ENCODE results near the gene MPHOSPH9. TPM values are rescaled to one million over a fixed set of nuclear protein-coding genes. Genes with fewer than 3 reads are reported as not detected.

The MPHOSPH9 gene
- total RNA-seq, 1 experiment from 2014 or later, result 44.9 TPM

- H3K9me3 ChIP-seq (ENCODE audit: control insufficient read depth in 1 of 2, insufficient read depth in 1 of 2, low read depth in 1 of 2, low read length in 2 of 2), result no peaks in the 10 kb centered on the region
- TF ChIP-seq ZFX (IDR thresholded peaks at IDR 0.05) (no peak), EZH2phosphoT487 (IDR thresholded peaks at IDR 0.05; ENCODE audit: borderline replicate concordance) (no peak), YY1 (IDR thresholded peaks at IDR 0.05; ENCODE audit: extremely low read depth, insufficient replicate concordance, low read depth, low read length) (no peak), EGR1 (IDR thresholded peaks at IDR 0.05; ENCODE audit: low read depth) (no peak), TCF7L2 (IDR thresholded peaks at IDR 0.05; ENCODE audit: borderline replicate concordance, extremely low read depth, insufficient read depth, insufficient read length) (no peak), POLR2A (IDR thresholded peaks at IDR 0.05; ENCODE audit: borderline replicate concordance, extremely low read depth, insufficient read depth, insufficient read length) (no peak), CEBPB (IDR thresholded peaks at IDR 0.05; ENCODE audit: low read depth) (no peak), SIN3A (IDR thresholded peaks at IDR 0.05; ENCODE audit: low read depth) (no peak), POLR2AphosphoS5 (IDR thresholded peaks at IDR 0.05; ENCODE audit: low read depth, low read length) (no peak), ELF1 (IDR thresholded peaks at IDR 0.05; ENCODE audit: borderline replicate concordance, low read depth) (no peak), CBX3 (IDR thresholded peaks at IDR 0.05; ENCODE audit: low read depth) (no peak), ZNF274 (IDR thresholded peaks at IDR 0.05; ENCODE audit: low read depth, low read length) (no peak), FOSL1 (IDR thresholded peaks at IDR 0.05; ENCODE audit: low read depth) (no peak), SP1 (IDR thresholded peaks at IDR 0.05; ENCODE audit: low read depth) (no peak), RAD21 (IDR thresholded peaks at IDR 0.05; ENCODE audit: low read depth) (no peak), ATF3 (IDR thresholded peaks at IDR 0.05) (no peak), JUND (IDR thresholded peaks at IDR 0.05) (no peak)
- TF ChIP-seq, protein P1, sequence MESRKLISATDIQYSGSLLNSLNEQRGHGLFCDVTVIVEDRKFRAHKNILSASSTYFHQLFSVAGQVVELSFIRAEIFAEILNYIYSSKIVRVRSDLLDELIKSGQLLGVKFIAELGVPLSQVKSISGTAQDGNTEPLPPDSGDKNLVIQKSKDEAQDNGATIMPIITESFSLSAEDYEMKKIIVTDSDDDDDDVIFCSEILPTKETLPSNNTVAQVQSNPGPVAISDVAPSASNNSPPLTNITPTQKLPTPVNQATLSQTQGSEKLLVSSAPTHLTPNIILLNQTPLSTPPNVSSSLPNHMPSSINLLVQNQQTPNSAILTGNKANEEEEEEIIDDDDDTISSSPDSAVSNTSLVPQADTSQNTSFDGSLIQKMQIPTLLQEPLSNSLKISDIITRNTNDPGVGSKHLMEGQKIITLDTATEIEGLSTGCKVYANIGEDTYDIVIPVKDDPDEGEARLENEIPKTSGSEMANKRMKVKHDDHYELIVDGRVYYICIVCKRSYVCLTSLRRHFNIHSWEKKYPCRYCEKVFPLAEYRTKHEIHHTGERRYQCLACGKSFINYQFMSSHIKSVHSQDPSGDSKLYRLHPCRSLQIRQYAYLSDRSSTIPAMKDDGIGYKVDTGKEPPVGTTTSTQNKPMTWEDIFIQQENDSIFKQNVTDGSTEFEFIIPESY (IDR thresholded peaks at IDR 0.05; ENCODE audit: extremely low read depth, insufficient replicate concordance, low read length), result no peak
- TF ChIP-seq, protein P2, sequence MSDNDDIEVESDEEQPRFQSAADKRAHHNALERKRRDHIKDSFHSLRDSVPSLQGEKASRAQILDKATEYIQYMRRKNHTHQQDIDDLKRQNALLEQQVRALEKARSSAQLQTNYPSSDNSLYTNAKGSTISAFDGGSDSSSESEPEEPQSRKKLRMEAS (IDR thresholded peaks at IDR 0.05), result no peak
- TF ChIP-seq, protein P3, sequence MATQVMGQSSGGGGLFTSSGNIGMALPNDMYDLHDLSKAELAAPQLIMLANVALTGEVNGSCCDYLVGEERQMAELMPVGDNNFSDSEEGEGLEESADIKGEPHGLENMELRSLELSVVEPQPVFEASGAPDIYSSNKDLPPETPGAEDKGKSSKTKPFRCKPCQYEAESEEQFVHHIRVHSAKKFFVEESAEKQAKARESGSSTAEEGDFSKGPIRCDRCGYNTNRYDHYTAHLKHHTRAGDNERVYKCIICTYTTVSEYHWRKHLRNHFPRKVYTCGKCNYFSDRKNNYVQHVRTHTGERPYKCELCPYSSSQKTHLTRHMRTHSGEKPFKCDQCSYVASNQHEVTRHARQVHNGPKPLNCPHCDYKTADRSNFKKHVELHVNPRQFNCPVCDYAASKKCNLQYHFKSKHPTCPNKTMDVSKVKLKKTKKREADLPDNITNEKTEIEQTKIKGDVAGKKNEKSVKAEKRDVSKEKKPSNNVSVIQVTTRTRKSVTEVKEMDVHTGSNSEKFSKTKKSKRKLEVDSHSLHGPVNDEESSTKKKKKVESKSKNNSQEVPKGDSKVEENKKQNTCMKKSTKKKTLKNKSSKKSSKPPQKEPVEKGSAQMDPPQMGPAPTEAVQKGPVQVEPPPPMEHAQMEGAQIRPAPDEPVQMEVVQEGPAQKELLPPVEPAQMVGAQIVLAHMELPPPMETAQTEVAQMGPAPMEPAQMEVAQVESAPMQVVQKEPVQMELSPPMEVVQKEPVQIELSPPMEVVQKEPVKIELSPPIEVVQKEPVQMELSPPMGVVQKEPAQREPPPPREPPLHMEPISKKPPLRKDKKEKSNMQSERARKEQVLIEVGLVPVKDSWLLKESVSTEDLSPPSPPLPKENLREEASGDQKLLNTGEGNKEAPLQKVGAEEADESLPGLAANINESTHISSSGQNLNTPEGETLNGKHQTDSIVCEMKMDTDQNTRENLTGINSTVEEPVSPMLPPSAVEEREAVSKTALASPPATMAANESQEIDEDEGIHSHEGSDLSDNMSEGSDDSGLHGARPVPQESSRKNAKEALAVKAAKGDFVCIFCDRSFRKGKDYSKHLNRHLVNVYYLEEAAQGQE (IDR thresholded peaks at IDR 0.05; ENCODE audit: low read depth), result no peak
Observed at GRCh38 chr12:123153906-123154305, 79.0 kb downstream of the MPHOSPH9 start.

More at GRCh38 chr12:123153906-123154305, 79.0 kb downstream of the MPHOSPH9 start:
- Histone ChIP-seq H3K36me3 (ENCODE audit: control insufficient read depth in 1 of 2, insufficient read depth in 2 of 2, low read length in 2 of 2) (peaks cover 0 to 6% of the 10 kb centered on the region in 2 experiments; a peak in 1 of 4 replicates), H3K9ac (ENCODE audit: low read length) (no peak overlapping the region), H3K27me3 (ENCODE audit: insufficient read depth, low read length) (no peaks in the 10 kb centered on the region), H3K4me2 (ENCODE audit: low read length) (no peak overlapping the region), H3K27ac (ENCODE audit: low read depth, low read length) (no peak overlapping the region), H4K20me1 (ENCODE audit: insufficient read depth) (no peaks in the 10 kb centered on the region), H3K9me2 (ENCODE audit: insufficient read depth) (no peaks in the 10 kb centered on the region), H3K79me2 (ENCODE audit: insufficient read depth, low read length) (peaks cover 6% of the 10 kb centered on the region; the same call in 1 of the 2 replicates), H2AFZ (ENCODE audit: low read depth, low read length, poor library complexity, severe bottlenecking) (no peak overlapping the region), H3K4me1 (ENCODE audit: control insufficient read depth in 1 of 2, insufficient read depth in 2 of 2, low read length in 2 of 2) (peaks cover 8 to 22% of the 10 kb centered on the region in 2 experiments; a peak in 3 of 4 replicates), H3K4me3 (replicated peaks in 1 of 2; ENCODE audit: low read depth in 1 of 2, low read length in 2 of 2) (no peak overlapping the region)
- POLR2A ChIA-PET, result interaction anchor here (1.5 kb wide), 1 partner anchor 79 kb away, joined by 5 read pairs; the partner anchor contains the start of genes MPHOSPH9 and MTRFR
- intact Hi-C loops (cut with micrococcal nuclease), result no loop called here
- ATAC-seq (no peak), DNase-seq (ENCODE audit: low read depth, low spot score) (no peak)
- no TSS peak for BruUV-seq (replicated peaks)
- RAD21 ChIA-PET (ENCODE audit: low non-redundant PET in 1 of 2, low total read pairs in 2 of 2, uncharacterized antibody in 2 of 2, unreplicated experiment in 2 of 2), result no interaction called here
- CTCF ChIA-PET, result no interaction called here

Data from HCT116 (cell line).